ENCODE measurements around the gene IL12RB2.
"Not testable (repeated sequence)": the region's sequence is repeated elsewhere in the genome, so short reads cannot be mapped to it uniquely, and the experiment has no call there.

The IL12RB2 gene

GRCh38 chr1:67382292-67382691 is 74.6 kb downstream of the IL12RB2 start:
- FAIRE-seq = no peak
- TF ChIP-seq POLR2AphosphoS5 (IDR thresholded peaks at IDR 0.05; ENCODE audit: low read depth, low read length) (no peak), POLR2A (IDR thresholded peaks at IDR 0.05; ENCODE audit: low read depth, low read length) (no peak)
- no peak for DNase-seq (ENCODE audit: insufficient read length)

GRCh38 chr1:67383999-67384638 is 76.4 kb downstream of the IL12RB2 start:
- DNase-seq (ENCODE audit: insufficient read length) = no peak
- no peak for FAIRE-seq
- no peak for TF ChIP-seq POLR2AphosphoS5 (IDR thresholded peaks at IDR 0.05; ENCODE audit: low read depth, low read length)
- no peak for TF ChIP-seq TAF1 (IDR thresholded peaks at IDR 0.05; ENCODE audit: borderline replicate concordance, low read depth, low read length)
- TF ChIP-seq POLR2A (IDR thresholded peaks at IDR 0.05; ENCODE audit: low read depth, low read length) = no peak

GRCh38 chr1:67390041-67390887 is 82.6 kb downstream of the IL12RB2 start:
- DNase-seq (ENCODE audit: insufficient read length) = no peak

GRCh38 chr1:67393240-67393639 is 85.6 kb downstream of the IL12RB2 start:
- FAIRE-seq (no peak), DNase-seq (ENCODE audit: insufficient read length) (no peak)
- TF ChIP-seq POLR2A (IDR thresholded peaks at IDR 0.05; ENCODE audit: low read depth, low read length) = no peak

More at GRCh38 chr1:67390041-67390887, 82.6 kb downstream of the IL12RB2 start:
- TF ChIP-seq POLR2A (IDR thresholded peaks at IDR 0.05; ENCODE audit: low read depth, low read length) (no peak), TAF1 (IDR thresholded peaks at IDR 0.05; ENCODE audit: borderline replicate concordance, low read depth, low read length) (no peak), POLR2AphosphoS5 (IDR thresholded peaks at IDR 0.05; ENCODE audit: low read depth, low read length) (no peak)
- FAIRE-seq = no peak

DNA sequence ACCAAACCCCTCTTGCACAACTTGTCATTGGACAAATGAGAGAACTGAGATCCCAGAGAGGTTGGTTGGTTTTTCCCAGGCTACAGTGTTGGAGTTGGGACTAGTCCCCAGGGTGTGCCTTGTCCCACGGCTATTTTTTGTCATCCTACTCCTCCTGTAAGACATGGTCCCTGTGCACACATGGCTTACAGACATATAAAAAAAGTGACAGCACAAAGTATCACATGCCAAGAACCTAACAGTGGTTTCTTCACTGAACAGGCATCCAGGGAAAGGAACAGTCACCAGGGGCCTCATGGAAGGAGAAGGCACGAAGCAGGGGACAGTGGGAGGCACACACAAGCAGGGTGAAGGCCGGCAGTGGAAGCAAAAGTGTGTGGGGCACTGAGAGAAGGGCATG is 86.1 kb downstream of the IL12RB2 start:
- no peak for TF ChIP-seq TAF1 (IDR thresholded peaks at IDR 0.05; ENCODE audit: borderline replicate concordance, low read depth, low read length)
- TF ChIP-seq POLR2A (IDR thresholded peaks at IDR 0.05; ENCODE audit: low read depth, low read length) = no peak
- TF ChIP-seq POLR2AphosphoS5 (IDR thresholded peaks at IDR 0.05; ENCODE audit: low read depth, low read length) = no peak
- FAIRE-seq = no peak
- DNase-seq (ENCODE audit: insufficient read length) = no peak

GRCh38 chr1:67394548-67394947 is 86.9 kb downstream of the IL12RB2 start:
- no peak for TF ChIP-seq POLR2A (IDR thresholded peaks at IDR 0.05; ENCODE audit: low read depth, low read length)
- no peak for TF ChIP-seq POLR2AphosphoS5 (IDR thresholded peaks at IDR 0.05; ENCODE audit: low read depth, low read length)
- no peak for TF ChIP-seq TAF1 (IDR thresholded peaks at IDR 0.05; ENCODE audit: borderline replicate concordance, low read depth, low read length)
- no peak for FAIRE-seq
- DNase-seq (ENCODE audit: insufficient read length) = no peak

- TF ChIP-seq POLR2A (IDR thresholded peaks at IDR 0.05; ENCODE audit: low read depth, low read length) = no peak
- TF ChIP-seq TAF1 (IDR thresholded peaks at IDR 0.05; ENCODE audit: borderline replicate concordance, low read depth, low read length) = no peak
- no peak for TF ChIP-seq POLR2AphosphoS5 (IDR thresholded peaks at IDR 0.05; ENCODE audit: low read depth, low read length)
- FAIRE-seq (no peak), DNase-seq (ENCODE audit: insufficient read length) (no peak)
Measured at GRCh38 chr1:67399199-67399993, 91.7 kb downstream of the IL12RB2 start.

- DNase-seq (ENCODE audit: insufficient read length); FAIRE-seq: not testable (repeated sequence)
Measured at GRCh38 chr1:67400029-67400786, 92.5 kb downstream of the IL12RB2 start.

GRCh38 chr1:67401443-67401842 is 93.8 kb downstream of the IL12RB2 start:
- no peak for TF ChIP-seq POLR2AphosphoS5 (IDR thresholded peaks at IDR 0.05; ENCODE audit: low read depth, low read length)
- no peak for DNase-seq (ENCODE audit: insufficient read length)
- FAIRE-seq = no peak

GRCh38 chr1:67404212-67404620 is 96.5 kb downstream of the IL12RB2 start:
- DNase-seq (ENCODE audit: insufficient read length) (no peak), FAIRE-seq (no peak)
- TF ChIP-seq POLR2AphosphoS5 (IDR thresholded peaks at IDR 0.05; ENCODE audit: low read depth, low read length) (no peak), POLR2A (IDR thresholded peaks at IDR 0.05; ENCODE audit: low read depth, low read length) (no peak), TAF1 (IDR thresholded peaks at IDR 0.05; ENCODE audit: borderline replicate concordance, low read depth, low read length) (no peak)

GRCh38 chr1:67405473-67406245 is 98.0 kb downstream of the IL12RB2 start:
- no peak for FAIRE-seq
- no peak for TF ChIP-seq TAF1 (IDR thresholded peaks at IDR 0.05; ENCODE audit: borderline replicate concordance, low read depth, low read length)
- TF ChIP-seq POLR2A (IDR thresholded peaks at IDR 0.05; ENCODE audit: low read depth, low read length) = no peak
- no peak for TF ChIP-seq POLR2AphosphoS5 (IDR thresholded peaks at IDR 0.05; ENCODE audit: low read depth, low read length)
- DNase-seq (ENCODE audit: insufficient read length) = no peak
